Endothelial cell of umbilical vein (primary cell): ENCODE data around the gene RAB6B. TPM values are rescaled to one million over a fixed set of nuclear protein-coding genes. Genes with fewer than 3 reads are reported as not detected.

Experiments
- BruUV-seq: library from RNA; stranded (reverse); fragments of 400-500 nt; replicated peaks from 2 replicates; lab custom pipeline; 2021; lab: Mats Ljungman, UMichigan
- CTCF ChIA-PET: fragments of 300-600, 350-600 bp; sonication (Branson Sonifier 250); formaldehyde crosslinking; loops from one replicate; lab custom pipeline; 2021; ENCODE audit warnings: antibody characterized with exemption, inconsistent platforms; lab: Charles Lee
- POLR2A ChIA-PET: fragments of 300-600, 350-600 bp; sonication (Branson Sonifier 250); formaldehyde crosslinking; loops from one replicate; lab custom pipeline; 2021; ENCODE audit warnings: antibody characterized with exemption, inconsistent platforms; lab: Charles Lee
- DNase-seq: peaks from one replicate; pipeline ENCODE4 v3.0.0-alpha.2; 2011; ENCODE audit warnings: low read depth, low spot score
- FAIRE-seq: peaks from 2 replicates; lab custom pipeline; 2011; peaks lifted over from hg19 to GRCh38; lab: Jason Lieb, UNC
- H2AFZ ChIP-seq: 2 replicates; pipeline ENCODE4 v1.6.0; 2012; ENCODE audit warnings: low read depth, low read length, control low read depth, inconsistent platforms
- H3K27ac ChIP-seq: 2 replicates; pipeline ENCODE4 v1.5.1; 2011; ENCODE audit warnings: low read depth, mild to moderate bottlenecking, control low read depth, low read length, moderate library complexity; ENCODE audit not compliant: insufficient read depth
- H3K27me3 ChIP-seq, 2 experiments: 2 replicates each; pipeline versions ENCODE4 v1.6.0 to v1.6.1; 2011; ENCODE audit warnings: low read length in 2 of 2, mixed read lengths in 1 of 2; ENCODE audit not compliant: control insufficient read depth in 2 of 2, insufficient read depth in 2 of 2
- H3K36me3 ChIP-seq, 2 experiments: 2 replicates in 1 of 2; 3 replicates in 1 of 2; pipeline ENCODE4 v1.5.1; 2011; ENCODE audit warnings: low read length in 2 of 2, mild to moderate bottlenecking in 1 of 2, moderate library complexity in 1 of 2; ENCODE audit not compliant: control insufficient read depth in 2 of 2, insufficient read depth in 2 of 2; ENCODE audit errors: extremely low read depth in 1 of 2
- H3K4me1 ChIP-seq: 3 replicates; pipeline ENCODE4 v1.5.1; 2011; ENCODE audit warnings: mild to moderate bottlenecking, low read length; ENCODE audit not compliant: control insufficient read depth, insufficient read depth; ENCODE audit errors: extremely low read depth
- H3K4me2 ChIP-seq: 2 replicates; pipeline ENCODE4 v1.6.1; 2011; ENCODE audit warnings: low read length, control low read depth, mixed read lengths; ENCODE audit not compliant: insufficient read depth
- H3K4me3 ChIP-seq, 3 experiments: fragments of 200-600 bp in 1 of 3; sonication (generic), shearing (Covaris generic) in 1 of 3; replicated peaks in 1 of 3; 2 replicates each; pipeline ENCODE4 v1.5.1; 2011 to 2016; ENCODE audit warnings: control low read depth in 3 of 3, low read length in 3 of 3, mild to moderate bottlenecking in 2 of 3, inconsistent platforms in 1 of 3, low read depth in 1 of 3, moderate library complexity in 1 of 3; ENCODE audit not compliant: insufficient read depth in 1 of 3
- H3K79me2 ChIP-seq: 2 replicates; pipeline ENCODE4 v1.6.0; 2012; ENCODE audit warnings: low read length, inconsistent platforms; ENCODE audit not compliant: control insufficient read depth, insufficient read depth
- H3K9ac ChIP-seq: replicated peaks from 2 replicates; pipeline ENCODE3; 2011; ENCODE audit warnings: low read length, control low read depth; ENCODE audit not compliant: insufficient read depth; ENCODE audit errors: extremely low read depth
- H3K9me1 ChIP-seq: replicated peaks from 3 replicates; pipeline ENCODE4 v1.6.0; 2011; ENCODE audit warnings: mild to moderate bottlenecking, low read length; ENCODE audit not compliant: control insufficient read depth, insufficient read depth; ENCODE audit errors: extremely low read depth
- H3K9me3 ChIP-seq: replicated peaks from 2 replicates; pipeline ENCODE4 v1.5.1; 2012; ENCODE audit warnings: low read length, inconsistent platforms; ENCODE audit not compliant: control insufficient read depth, insufficient read depth
- H4K20me1 ChIP-seq: replicated peaks from 2 replicates; pipeline ENCODE3; 2011; ENCODE audit warnings: mild to moderate bottlenecking, low read length; ENCODE audit not compliant: control insufficient read depth, insufficient read depth; ENCODE audit errors: extremely low read depth
- EZH2 ChIP-seq: IDR thresholded peaks from 2 replicates; pipeline ENCODE4 v1.6.1; 2012; ENCODE audit warnings: borderline replicate concordance, low read depth, mild to moderate bottlenecking, moderate library complexity, low read length, inconsistent platforms; ENCODE audit not compliant: severe bottlenecking
- FOS ChIP-seq: IDR thresholded peaks from 2 replicates; pipeline ENCODE4 v1.6.1; 2011; ENCODE audit warnings: mild to moderate bottlenecking, low read length, moderate library complexity, borderline replicate concordance; ENCODE audit not compliant: insufficient read depth
- GATA2 ChIP-seq: IDR thresholded peaks from 2 replicates; pipeline ENCODE4 v1.7.0; 2011; ENCODE audit warnings: low read depth, mild to moderate bottlenecking, moderate library complexity, mixed read lengths, low read length; ENCODE audit not compliant: insufficient read length, insufficient read depth
- JUN ChIP-seq: IDR thresholded peaks from 2 replicates; pipeline ENCODE4 v1.6.1; 2011; ENCODE audit warnings: borderline replicate concordance, low read depth; ENCODE audit not compliant: insufficient read length, insufficient read depth
- MYC ChIP-seq: IDR thresholded peaks from one replicate; pipeline ENCODE4 v1.6.1; 2011; ENCODE audit warnings: mild to moderate bottlenecking, low read depth, low read length
- POLR2A ChIP-seq: IDR thresholded peaks from 2 replicates; pipeline ENCODE4 v1.6.1; 2012; ENCODE audit warnings: low read depth, mild to moderate bottlenecking, control low read depth, low read length
- POLR2AphosphoS5 ChIP-seq: IDR thresholded peaks from 2 replicates; pipeline ENCODE4 v1.6.1; 2012; ENCODE audit warnings: low read depth, mild to moderate bottlenecking, control low read depth, low read length, moderate library complexity; ENCODE audit not compliant: insufficient read depth
- dilution Hi-C: fragments of 300-500 bp; cut with MboI; formaldehyde crosslinking; loops from one replicate; pipeline ENCODE4 v1.15.0; 2019; ENCODE audit warnings: low sequenced_read_pairs; ENCODE audit not compliant: extremely low pct_ligation_motif_present
- intact Hi-C: fragments of 100-400 bp; cut with micrococcal nuclease; formaldehyde crosslinking; loops from one replicate; pipeline ENCODE4 v1.10.0; 2022
- polyA plus RNA-seq, 4 experiments: library from polyadenylated mRNA; depleted of rRNA in 3 of 4; stranded (reverse) in 3 of 4; unstranded in 1 of 4; fragments of >200 nt; gene quantifications; 2 replicates each; pipeline versions ENCODE4 v1.2.1 to v1.2.3, GENCODE V29; 2011 to 2012; ENCODE audit warnings: missing spikeins in 1 of 4
- total RNA-seq: library from RNA; stranded (reverse); gene quantifications from 2 replicates; pipeline ENCODE4 v1.2.3, GENCODE V29; 2021
- TF ChIP-seq, protein P1 (sequence below), 2 donors: IDR thresholded peaks; 1 replicate in 1 of 2; 2 replicates in 1 of 2; pipeline ENCODE4 v1.5.1; 2011; ENCODE audit warnings: low read length in 2 of 2, mild to moderate bottlenecking in 2 of 2, moderate library complexity in 2 of 2, control low read depth in 1 of 2, inconsistent platforms in 1 of 2, low read depth in 1 of 2; ENCODE audit not compliant: insufficient read depth in 1 of 2; ENCODE audit errors: extremely low read depth in 1 of 2
- TF ChIP-seq, protein P2 (sequence below): IDR thresholded peaks from 2 replicates; pipeline ENCODE4 v1.6.1; 2011; ENCODE audit not compliant: insufficient read depth, insufficient read length

Gene RAB6B
- total and polyA plus RNA-seq, 2 donors (not counting 3 experiments of a cell fraction or from before 2014, with no cell fraction given): 1.7 to 6.7 TPM

GRCh38 chr3:133860519-133860918, 35.2 kb downstream of the RAB6B start:
- FAIRE-seq (no peak), DNase-seq (no peak)
- intact Hi-C loops (no loop called here), dilution Hi-C loops (no loop called here)
- Histone ChIP-seq H3K9me1 (no peaks in the 10 kb centered on the region), H2AFZ (no peak overlapping the region), H4K20me1 (no peaks in the 10 kb centered on the region), H3K9ac (no peak overlapping the region), H3K27me3 (no peaks in the 10 kb centered on the region), H3K4me1 (no peaks in the 10 kb centered on the region), H3K4me3 (no peak overlapping the region), H3K4me2 (no peak overlapping the region), H3K79me2 (no peaks in the 10 kb centered on the region), H3K9me3 (no peaks in the 10 kb centered on the region), H3K36me3 (no peaks in the 10 kb centered on the region), H3K27ac (no peak overlapping the region)
- BruUV-seq: no TSS peak
- ChIA-PET POLR2A (no interaction called here), CTCF (no interaction called here)
- TF ChIP-seq JUN (no peak), POLR2A (no peak), FOS (no peak), EZH2 (no peak), POLR2AphosphoS5 (no peak), GATA2 (no peak), MYC (no peak)
- TF ChIP-seq, protein P1, sequence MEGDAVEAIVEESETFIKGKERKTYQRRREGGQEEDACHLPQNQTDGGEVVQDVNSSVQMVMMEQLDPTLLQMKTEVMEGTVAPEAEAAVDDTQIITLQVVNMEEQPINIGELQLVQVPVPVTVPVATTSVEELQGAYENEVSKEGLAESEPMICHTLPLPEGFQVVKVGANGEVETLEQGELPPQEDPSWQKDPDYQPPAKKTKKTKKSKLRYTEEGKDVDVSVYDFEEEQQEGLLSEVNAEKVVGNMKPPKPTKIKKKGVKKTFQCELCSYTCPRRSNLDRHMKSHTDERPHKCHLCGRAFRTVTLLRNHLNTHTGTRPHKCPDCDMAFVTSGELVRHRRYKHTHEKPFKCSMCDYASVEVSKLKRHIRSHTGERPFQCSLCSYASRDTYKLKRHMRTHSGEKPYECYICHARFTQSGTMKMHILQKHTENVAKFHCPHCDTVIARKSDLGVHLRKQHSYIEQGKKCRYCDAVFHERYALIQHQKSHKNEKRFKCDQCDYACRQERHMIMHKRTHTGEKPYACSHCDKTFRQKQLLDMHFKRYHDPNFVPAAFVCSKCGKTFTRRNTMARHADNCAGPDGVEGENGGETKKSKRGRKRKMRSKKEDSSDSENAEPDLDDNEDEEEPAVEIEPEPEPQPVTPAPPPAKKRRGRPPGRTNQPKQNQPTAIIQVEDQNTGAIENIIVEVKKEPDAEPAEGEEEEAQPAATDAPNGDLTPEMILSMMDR (IDR thresholded peaks at IDR 0.05; ENCODE audit: extremely low read depth in 1 of 2, insufficient read depth in 1 of 2, low read depth in 1 of 2, low read length in 2 of 2): no peak
- TF ChIP-seq, protein P2, sequence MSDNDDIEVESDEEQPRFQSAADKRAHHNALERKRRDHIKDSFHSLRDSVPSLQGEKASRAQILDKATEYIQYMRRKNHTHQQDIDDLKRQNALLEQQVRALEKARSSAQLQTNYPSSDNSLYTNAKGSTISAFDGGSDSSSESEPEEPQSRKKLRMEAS: no peak
